Loucy (cell line): Measurements from ENCODE around the gene MTA1.

ENCODE experiments used
- H2AFZ ChIP-seq: fragments of 200-600 bp; sonication (generic); 2 replicates; pipeline ENCODE4 v1.6.0; 2016; ENCODE audit warnings: antibody characterized with exemption, mild to moderate bottlenecking, low read length, moderate library complexity
- H3F3A ChIP-seq: fragments of 200-600 bp; 2 replicates; pipeline ENCODE4 v1.6.0; 2016; ENCODE audit warnings: antibody characterized with exemption, low read depth, mild to moderate bottlenecking
- H3K27me3 ChIP-seq: fragments of 200-600 bp; sonication (generic); 2 replicates; pipeline ENCODE4 v1.6.1; 2014; ENCODE audit warnings: low read length, mild to moderate bottlenecking; ENCODE audit not compliant: insufficient read depth, poor library complexity, severe bottlenecking
- H3K36me3 ChIP-seq: fragments of 200-600 bp; sonication (generic); 2 replicates; pipeline ENCODE4 v1.6.1; 2016; ENCODE audit warnings: low read length; ENCODE audit not compliant: insufficient read depth
- H3K4me1 ChIP-seq: fragments of 200-600 bp; sonication (generic); 2 replicates; pipeline ENCODE4 v1.5.1; 2014; ENCODE audit warnings: low read length, mild to moderate bottlenecking; ENCODE audit not compliant: insufficient read depth, poor library complexity, severe bottlenecking
- H3K4me2 ChIP-seq: fragments of 200-600 bp; sonication (generic); 2 replicates; pipeline ENCODE4 v1.6.0; 2014; ENCODE audit warnings: antibody characterized with exemption, low read length, low read depth, mild to moderate bottlenecking; ENCODE audit not compliant: poor library complexity, severe bottlenecking
- H3K4me3 ChIP-seq: fragments of 200-600 bp; sonication (generic); 2 replicates; pipeline ENCODE4 v1.5.1; 2014; ENCODE audit warnings: low read length, mild to moderate bottlenecking, mixed read lengths; ENCODE audit not compliant: poor library complexity, severe bottlenecking
- H3K79me2 ChIP-seq: fragments of 200-600 bp; sonication (generic); 2 replicates; pipeline ENCODE4 v1.6.1; 2014; ENCODE audit warnings: low read length; ENCODE audit not compliant: insufficient read depth
- H3K9ac ChIP-seq: fragments of 200-600 bp; sonication (generic); 2 replicates; pipeline ENCODE4 v1.6.0; 2014; ENCODE audit warnings: mild to moderate bottlenecking, low read depth, low read length, moderate library complexity; ENCODE audit not compliant: poor library complexity, severe bottlenecking
- H3K9me2 ChIP-seq: fragments of 200-600 bp; sonication (generic); replicated peaks from 2 replicates; pipeline ENCODE4 v1.6.1; 2016; ENCODE audit warnings: low read depth, low read length, mixed read lengths
- H3K9me3 ChIP-seq: fragments of 200-600 bp; sonication (generic); 2 replicates; pipeline ENCODE4 v1.6.1; 2014; ENCODE audit warnings: mild to moderate bottlenecking, antibody characterized with exemption, low read length, low read depth; ENCODE audit not compliant: insufficient read depth
- H4K20me1 ChIP-seq: fragments of 200-600 bp; sonication (generic); 2 replicates; pipeline ENCODE4 v1.6.0; 2014; ENCODE audit warnings: antibody characterized with exemption, low read length, mild to moderate bottlenecking; ENCODE audit not compliant: insufficient read depth, poor library complexity, severe bottlenecking
- EZH2phosphoT487 ChIP-seq: fragments of 200-600 bp; IDR thresholded peaks from 2 replicates; pipeline ENCODE4 v1.6.1; 2018; ENCODE audit warnings: antibody characterized with exemption, mild to moderate bottlenecking, moderate library complexity, borderline replicate concordance
- TF ChIP-seq, protein P1 (sequence below): fragments of 200-600 bp; sonication (generic); conservative IDR thresholded peaks from 2 replicates; pipeline ENCODE4 v1.5.1; 2014; ENCODE audit warnings: mild to moderate bottlenecking, antibody characterized with exemption, low read length

The MTA1 gene

DNA sequence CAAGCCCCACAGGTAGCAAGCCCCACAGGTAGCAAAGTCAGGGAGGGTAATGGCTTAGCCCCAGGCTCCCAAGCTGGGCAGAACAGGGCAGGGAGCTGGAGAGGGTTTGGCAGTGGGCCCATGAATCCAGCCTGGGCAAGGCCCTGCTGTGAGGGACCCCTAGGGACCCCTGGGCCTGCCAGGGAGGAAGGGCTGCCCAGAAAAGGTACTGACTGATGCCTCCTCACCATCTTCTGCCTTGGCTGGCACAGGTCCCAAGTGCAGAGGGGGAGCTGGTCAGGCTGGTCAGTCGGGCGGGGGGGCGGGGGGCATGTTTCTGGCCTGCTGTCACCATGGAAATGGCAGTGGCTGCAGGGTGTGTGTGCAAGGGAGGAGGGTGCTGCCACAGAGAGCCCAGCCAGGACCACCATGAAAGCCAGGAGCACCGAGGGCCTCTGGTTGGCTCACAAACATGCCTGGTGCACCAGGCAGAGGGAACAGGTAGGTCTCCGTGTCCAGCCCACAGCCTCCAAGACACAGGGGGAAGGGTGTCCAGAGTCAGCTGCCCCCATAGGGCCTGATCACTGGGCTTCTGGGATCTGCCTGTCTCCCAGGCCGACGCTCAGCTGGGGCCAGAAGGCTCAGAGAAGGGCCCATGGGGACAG lies 53.5 kb downstream of the MTA1 start:
- Histone ChIP-seq H3K4me2 (peak overlapping the region; percentile 71), H3K4me1 (peaks cover 5% of the 10 kb centered on the region), H2AFZ (no peak overlapping the region)

DNA sequence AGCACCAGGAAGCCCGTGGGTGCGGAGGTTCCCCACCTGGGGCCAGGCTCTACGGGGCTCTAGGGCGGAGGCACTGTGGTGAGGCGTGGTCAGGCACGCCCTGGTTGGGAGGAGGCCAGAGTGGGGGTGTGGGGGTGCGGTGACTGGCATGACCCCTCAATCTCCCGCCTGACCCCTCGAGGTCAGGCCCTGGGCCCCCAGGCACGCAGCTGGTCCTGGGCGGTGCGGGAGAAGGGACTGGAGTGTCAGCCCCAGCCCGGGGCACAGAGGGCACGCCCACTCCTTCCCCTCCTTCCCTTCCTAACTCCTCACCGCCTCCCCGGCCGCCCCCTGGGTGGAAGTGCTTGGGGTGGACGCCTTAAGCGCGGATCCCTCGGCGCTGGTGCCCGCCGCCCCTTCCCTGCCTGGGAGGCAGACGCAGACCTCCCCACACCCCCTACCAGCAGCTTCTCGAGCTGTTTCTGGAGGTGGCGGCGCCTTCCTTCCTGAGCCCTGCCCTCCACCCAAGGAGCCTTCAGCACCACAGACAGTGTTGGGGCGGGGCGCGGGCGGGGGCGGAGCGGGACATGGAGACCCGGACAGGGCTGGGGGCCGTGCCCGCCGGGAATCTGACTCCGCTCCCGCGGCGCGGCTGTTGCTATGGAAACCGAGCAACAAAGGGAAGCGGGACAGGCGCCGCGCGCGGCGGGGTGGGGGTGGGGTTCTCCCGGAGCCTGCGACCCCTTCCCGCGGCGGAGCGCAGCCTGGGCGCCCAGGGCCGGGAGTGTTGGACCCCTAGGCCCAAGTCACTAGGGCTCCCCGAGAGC lies 54.3 kb downstream of the MTA1 start:
- no peaks in the 10 kb centered on the region for H3K36me3 ChIP-seq
- H3K27me3 ChIP-seq: no peaks in the 10 kb centered on the region
- no peaks in the 10 kb centered on the region for H3K79me2 ChIP-seq
- no peaks in the 10 kb centered on the region for H3K9me3 ChIP-seq
- H3K4me2 ChIP-seq: peak overlapping the region; percentile 71
- peak overlapping the region; percentile 66 for H3K4me3 ChIP-seq
- H4K20me1 ChIP-seq: no peaks in the 10 kb centered on the region
- H3K9me2 ChIP-seq: no peaks in the 10 kb centered on the region
- no peak overlapping the region for H3K9ac ChIP-seq
- H2AFZ ChIP-seq: no peak overlapping the region
- TF ChIP-seq EZH2phosphoT487: no peak
- TF ChIP-seq, protein P1, sequence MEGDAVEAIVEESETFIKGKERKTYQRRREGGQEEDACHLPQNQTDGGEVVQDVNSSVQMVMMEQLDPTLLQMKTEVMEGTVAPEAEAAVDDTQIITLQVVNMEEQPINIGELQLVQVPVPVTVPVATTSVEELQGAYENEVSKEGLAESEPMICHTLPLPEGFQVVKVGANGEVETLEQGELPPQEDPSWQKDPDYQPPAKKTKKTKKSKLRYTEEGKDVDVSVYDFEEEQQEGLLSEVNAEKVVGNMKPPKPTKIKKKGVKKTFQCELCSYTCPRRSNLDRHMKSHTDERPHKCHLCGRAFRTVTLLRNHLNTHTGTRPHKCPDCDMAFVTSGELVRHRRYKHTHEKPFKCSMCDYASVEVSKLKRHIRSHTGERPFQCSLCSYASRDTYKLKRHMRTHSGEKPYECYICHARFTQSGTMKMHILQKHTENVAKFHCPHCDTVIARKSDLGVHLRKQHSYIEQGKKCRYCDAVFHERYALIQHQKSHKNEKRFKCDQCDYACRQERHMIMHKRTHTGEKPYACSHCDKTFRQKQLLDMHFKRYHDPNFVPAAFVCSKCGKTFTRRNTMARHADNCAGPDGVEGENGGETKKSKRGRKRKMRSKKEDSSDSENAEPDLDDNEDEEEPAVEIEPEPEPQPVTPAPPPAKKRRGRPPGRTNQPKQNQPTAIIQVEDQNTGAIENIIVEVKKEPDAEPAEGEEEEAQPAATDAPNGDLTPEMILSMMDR: no peak
- peaks cover 5% of the 10 kb centered on the region for H3K4me1 ChIP-seq
- H3F3A ChIP-seq: no peaks in the 10 kb centered on the region

More for the DNA sequence above, 53.5 kb downstream of the MTA1 start:
- no peaks in the 10 kb centered on the region for H3K79me2 ChIP-seq
- no peaks in the 10 kb centered on the region for H3K27me3 ChIP-seq
- no peaks in the 10 kb centered on the region for H3K9me2 ChIP-seq
- no peaks in the 10 kb centered on the region for H4K20me1 ChIP-seq
- TF ChIP-seq, protein P1: no peak
- TF ChIP-seq EZH2phosphoT487: no peak
- no peaks in the 10 kb centered on the region for H3F3A ChIP-seq
- no peaks in the 10 kb centered on the region for H3K9me3 ChIP-seq
- H3K9ac ChIP-seq: no peak overlapping the region
- H3K36me3 ChIP-seq: no peaks in the 10 kb centered on the region; the same call in 1 of the 2 replicates
- H3K4me3 ChIP-seq: no peak overlapping the region

DNA sequence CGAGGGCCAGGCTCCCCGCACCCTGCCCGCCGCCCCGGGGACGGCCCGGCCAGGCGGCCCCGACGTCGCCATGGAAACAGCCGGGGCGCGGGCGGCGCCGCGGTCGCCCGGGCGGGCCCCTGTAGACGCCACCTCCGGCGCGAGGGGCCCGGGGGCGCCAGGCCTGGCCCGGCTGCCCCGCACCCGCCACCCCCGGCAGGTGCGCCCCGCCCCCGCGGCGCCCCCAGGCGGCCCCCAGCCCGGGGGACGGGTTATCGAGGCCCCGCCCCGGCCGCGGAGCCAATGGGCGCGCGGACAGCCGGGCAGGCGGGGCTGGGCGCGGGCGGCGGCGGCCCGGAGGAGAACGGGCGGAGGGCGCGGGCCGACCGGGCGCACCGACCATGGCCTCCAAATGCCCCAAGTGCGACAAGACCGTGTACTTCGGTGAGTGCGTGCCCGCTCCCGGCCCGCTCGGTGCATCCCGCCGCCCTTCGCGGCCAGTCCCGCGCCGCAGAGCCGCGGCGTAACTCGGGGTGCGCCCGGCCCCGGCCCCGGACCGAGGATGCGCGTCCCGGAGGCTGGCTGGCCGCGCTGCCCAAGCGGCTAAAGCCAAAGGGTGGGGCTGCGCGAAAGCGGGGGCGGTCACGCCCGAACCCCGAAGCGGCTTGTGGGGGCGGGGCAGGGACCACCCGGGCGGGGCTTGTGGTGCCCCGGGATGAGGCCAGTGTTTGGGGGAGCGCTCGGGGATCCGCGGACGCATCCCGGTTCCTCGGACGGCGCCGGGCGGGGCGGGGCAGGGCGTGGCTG lies 55.0 kb downstream of the MTA1 start, which contains the start of gene CRIP2:
Gene CRIP2 (plus strand): TSS at position 339 of the 786 bp plus-strand sequence. CDS start 42 bp downstream, at position 381.
- H3F3A ChIP-seq: no peaks in the 10 kb centered on the region
- peaks cover 5% of the 10 kb centered on the region for H3K4me1 ChIP-seq
- H3K4me3 ChIP-seq: peak within 1 kb of the TSS; percentile 66
- TF ChIP-seq, protein P1: no peak
- TF ChIP-seq EZH2phosphoT487: no peak
- H3K9me2 ChIP-seq: no peaks in the 10 kb centered on the region
- H4K20me1 ChIP-seq: no peaks in the 10 kb centered on the region
- H3K79me2 ChIP-seq: no peaks in the 10 kb centered on the region
- no peak within 1 kb of the TSS for H2AFZ ChIP-seq
- no peaks in the 10 kb centered on the region for H3K27me3 ChIP-seq
- H3K4me2 ChIP-seq: peak within 1 kb of the TSS; percentile 71
- H3K9ac ChIP-seq: no peak within 1 kb of the TSS
- H3K36me3 ChIP-seq: no peaks in the 10 kb centered on the region
- no peaks in the 10 kb centered on the region for H3K9me3 ChIP-seq
